Fibroblast of the conjunctiva (primary cell): ENCODE results near the gene THRB.

Experiments
- DNase-seq: peaks from one replicate; pipeline ENCODE4 v3.0.0-alpha.2; 2010; ENCODE audit warnings: low read depth

Gene THRB

GRCh38 chr3:24141548-24141947 lies 353.1 kb downstream of the THRB start:
- DNase-seq: no peak

- DNase-seq: peak; percentile 73
These were observed 354.9 kb downstream of the THRB start for GRCh38 chr3:24139463-24140412.

DNA sequence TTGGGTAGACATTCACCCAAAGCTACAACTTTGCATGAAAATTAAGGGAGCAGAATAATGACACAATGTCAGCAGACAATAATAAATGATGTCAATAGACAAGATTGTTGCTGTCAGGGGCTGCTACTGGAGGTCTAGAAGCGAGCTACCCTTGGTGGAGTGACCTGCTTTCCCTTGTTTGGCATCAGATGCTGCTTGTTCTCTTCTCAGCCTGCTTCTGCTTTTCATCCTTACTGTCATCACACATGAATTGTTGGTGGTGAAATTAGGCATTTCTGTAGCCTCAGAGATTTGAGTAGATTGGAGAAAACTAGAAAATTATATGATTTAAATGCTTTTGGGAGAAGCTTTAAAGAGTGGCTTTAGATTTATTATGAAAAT lies 355.8 kb downstream of the THRB start:
- DNase-seq: no peak

DNA sequence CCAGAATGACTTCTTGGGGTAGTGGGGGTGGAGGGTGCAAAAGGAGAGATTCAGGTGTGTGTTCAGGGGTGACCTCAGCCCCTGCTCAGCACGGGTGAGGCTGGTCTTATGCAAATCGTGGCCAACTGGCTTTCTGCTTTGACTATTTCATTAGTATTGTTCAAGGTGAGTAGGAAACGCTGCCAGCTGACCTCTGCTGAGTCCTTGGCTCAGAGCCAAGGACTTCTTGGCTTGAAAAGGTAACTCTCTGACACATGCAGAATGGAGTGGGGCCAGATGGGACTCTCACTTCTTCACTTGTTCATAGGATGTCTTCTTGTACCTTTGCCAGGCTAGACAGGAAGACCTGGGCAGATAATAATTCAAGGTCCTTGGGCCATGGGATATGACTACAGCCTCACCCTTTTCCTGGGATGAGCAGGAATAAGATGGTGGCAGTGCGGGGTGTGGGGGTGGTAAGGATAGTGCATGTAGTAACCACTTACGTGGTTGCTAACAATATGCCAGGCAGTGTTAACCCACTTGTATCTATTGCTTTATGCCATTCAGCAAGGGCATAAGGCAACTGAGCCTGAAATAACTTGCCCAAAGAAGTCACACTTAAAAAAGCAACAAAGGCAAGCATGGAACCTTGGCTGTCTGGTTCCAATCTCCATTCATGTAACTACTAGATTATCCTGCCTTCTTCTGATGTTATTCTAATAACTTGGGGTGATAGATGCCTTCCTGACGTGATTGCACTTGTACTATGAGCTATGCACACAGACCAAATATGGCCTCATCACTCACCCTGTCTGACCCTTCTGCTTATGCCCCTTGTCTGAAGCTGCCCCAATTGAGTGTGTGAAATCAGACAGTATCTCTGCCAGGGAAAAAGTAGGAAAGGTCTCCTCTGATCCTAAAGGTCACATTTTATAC lies 356.4 kb downstream of the THRB start:
- no peak for DNase-seq

- no peak for DNase-seq
These were observed 357.3 kb downstream of the THRB start for GRCh38 chr3:24137334-24137733.

DNA sequence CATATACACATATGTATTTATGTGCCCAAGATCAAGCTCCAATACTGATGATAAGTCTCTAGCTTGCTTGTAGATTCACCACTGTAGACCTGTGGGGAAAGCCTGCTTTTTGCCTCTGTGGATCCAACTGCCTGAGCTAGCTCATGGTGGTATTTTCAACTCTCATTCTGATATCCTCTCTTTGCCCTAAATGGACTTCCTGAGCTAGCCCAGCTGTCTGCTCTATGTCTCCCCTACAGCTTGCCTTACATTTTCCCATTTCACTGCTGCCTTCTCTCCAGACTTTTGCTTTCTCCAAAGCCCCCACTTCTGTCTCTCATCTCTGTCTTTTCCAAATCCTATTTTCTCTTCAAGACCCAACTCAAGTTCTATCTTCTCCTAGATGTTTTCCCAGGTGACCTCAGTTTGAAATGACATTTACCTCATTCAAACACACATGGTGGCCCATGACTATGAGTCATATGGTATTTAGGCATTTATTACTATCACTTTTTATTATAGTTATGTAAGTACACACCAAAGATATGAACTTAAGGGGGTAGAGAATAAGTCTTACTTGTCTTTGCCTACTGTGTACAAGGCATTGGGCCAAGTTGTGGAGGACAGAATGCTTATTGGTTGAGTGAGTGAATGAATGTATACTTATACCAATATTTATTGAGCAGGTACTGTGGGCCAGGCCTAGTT lies 357.9 kb downstream of the THRB start:
- DNase-seq: no peak

- DNase-seq: peak; percentile 50
These were observed 359.4 kb downstream of the THRB start for GRCh38 chr3:24135280-24135679.

- DNase-seq: no peak
These were observed 360.7 kb downstream of the THRB start for GRCh38 chr3:24133942-24134341.

- DNase-seq: no peak
These were observed 361.2 kb downstream of the THRB start for GRCh38 chr3:24133436-24133835.

DNA sequence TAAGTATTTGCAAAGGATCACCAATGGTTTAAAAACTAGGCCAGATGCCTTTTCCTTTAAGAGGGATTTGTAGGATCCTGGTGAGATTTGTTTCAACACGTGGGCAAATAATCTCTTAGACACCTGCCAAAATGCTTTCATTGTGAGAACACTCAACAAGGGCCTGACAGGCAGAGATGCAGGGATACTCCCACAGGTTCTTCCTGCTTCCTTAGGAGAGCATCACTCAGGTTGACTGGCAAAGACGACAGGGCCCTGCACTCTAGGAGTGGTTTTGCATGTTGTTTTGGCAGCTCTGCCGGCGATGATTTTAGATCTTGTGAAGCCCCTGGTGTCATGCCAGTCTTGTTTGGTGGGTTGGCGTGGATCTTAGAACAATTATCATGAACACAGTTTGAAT lies 365.1 kb downstream of the THRB start:
- no peak for DNase-seq

DNA sequence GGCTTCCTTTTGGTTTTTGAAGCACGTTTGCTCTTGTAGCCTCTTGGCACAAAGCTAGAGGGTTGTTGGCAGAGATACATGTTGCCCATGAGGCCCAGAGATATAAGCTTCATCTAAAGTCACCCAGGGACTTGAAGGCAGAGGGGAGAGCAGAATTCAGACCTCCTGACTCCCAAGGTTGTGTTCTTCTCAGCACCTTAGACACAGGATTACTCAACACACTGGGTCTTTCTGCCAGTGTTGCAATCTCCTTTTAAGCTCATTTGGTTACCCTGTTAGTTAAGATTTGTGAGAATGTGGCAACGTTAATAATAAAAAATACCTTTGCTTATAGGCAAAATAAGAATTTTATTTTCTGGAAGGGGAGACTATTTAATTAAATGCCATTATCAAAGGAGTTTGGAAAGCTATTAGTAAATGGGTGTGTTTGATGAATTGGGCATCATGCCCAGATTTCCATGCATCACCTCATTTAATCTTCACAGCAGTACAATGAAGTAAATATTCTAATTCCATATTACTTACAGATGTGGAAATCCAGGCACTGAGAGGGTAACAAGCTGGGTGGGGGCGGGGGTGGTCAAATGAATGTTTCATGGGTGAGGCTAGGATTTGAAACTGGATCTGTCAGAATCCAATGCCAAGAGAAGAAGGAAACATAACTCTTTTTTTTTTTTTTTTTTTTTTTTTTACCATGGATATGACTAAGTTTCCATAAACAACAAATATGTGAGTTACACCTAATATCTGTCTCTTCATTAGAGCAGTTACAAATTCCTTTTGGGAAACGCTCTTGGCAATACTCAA lies 366.2 kb downstream of the THRB start:
- peak; percentile 89 for DNase-seq

DNA sequence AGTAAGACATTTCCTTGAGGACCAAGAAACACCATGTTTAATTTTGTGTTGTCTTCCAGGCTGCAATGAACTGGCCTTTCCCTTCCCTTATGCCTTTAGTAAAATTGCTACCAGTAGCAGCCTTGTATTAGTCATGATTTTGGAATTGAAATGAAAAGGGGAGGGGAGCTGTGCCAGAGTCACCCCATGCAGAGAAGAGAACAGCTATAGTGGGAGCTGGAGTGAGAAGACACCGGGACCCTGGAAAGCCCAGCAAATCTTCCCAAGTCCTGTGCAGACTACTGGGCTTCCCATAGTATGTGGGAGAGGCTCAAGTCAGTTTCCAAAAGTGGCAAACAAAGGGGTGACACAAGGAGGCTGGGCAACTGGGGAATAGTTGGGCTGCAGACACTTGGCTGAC lies 371.1 kb downstream of the THRB start:
- DNase-seq: no peak

DNA sequence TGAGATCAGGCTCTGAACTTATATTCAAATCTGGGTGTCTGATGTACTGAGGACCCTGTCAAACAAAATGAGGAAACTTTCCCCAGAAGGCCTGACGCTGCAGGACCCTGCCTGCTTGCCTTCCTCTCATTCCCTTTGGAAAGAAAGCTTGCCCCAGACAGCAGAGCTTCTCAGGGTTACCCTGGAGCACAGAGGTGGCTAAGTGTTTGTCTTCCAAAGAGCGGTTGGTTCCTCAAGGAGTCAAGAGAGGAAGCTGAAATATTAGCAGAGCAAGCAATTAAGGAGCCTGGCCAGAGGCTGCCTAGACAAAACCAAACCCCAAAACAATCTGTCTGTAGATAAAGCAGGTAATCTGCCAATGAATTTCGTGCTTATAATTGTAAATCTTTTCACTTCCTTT lies 374.2 kb downstream of the THRB start:
- DNase-seq: no peak

- peak; percentile 59 for DNase-seq
These were observed 375.3 kb downstream of the THRB start for GRCh38 chr3:24119321-24119751.

DNA sequence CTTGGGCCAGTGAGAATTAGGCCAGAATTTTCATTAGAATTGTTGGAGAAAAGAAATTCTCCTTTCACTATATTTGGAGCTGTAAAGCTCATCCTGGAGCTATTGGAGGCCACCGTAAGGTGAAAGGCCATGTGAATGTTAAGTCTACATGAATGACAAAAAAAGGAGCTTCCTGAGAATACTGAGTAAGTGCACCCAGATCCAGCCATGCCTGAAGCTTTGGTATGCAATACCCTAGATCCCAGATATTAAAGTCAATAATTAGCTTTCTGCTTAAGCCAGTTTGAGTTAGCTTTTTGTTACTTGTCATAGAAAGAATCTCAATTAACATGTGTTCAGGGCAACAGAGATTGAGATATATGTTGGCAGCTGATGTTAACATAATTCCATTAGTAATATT lies 377.1 kb downstream of the THRB start:
- no peak for DNase-seq

GRCh38 chr3:24111711-24112110 lies 382.9 kb downstream of the THRB start:
- no peak for DNase-seq

GRCh38 chr3:24110051-24110450 lies 384.6 kb downstream of the THRB start:
- no peak for DNase-seq

DNA sequence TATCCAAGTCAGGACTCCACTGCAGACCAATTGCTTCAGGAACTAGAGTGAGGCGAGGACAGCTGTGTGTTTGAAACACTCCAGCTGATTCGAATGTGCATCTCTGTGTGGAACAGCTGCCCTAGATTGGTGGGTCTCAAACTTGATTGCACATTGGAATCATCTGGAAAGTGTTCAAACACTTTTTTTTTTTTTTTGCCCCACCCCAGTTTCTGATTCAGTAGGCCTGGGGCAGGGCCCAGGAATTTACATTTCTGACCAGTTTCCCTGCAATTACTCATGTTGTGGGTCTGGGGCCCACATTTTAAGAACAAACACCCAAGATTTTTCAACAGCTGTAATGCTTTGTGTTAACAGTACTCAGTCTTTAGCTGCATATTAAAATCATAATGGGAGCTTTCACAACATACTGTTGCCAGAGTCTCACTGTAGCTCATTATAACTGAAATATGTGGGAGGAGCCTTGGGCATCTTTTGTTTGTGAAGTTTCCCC lies 392.9 kb downstream of the THRB start:
- DNase-seq: no peak

DNA sequence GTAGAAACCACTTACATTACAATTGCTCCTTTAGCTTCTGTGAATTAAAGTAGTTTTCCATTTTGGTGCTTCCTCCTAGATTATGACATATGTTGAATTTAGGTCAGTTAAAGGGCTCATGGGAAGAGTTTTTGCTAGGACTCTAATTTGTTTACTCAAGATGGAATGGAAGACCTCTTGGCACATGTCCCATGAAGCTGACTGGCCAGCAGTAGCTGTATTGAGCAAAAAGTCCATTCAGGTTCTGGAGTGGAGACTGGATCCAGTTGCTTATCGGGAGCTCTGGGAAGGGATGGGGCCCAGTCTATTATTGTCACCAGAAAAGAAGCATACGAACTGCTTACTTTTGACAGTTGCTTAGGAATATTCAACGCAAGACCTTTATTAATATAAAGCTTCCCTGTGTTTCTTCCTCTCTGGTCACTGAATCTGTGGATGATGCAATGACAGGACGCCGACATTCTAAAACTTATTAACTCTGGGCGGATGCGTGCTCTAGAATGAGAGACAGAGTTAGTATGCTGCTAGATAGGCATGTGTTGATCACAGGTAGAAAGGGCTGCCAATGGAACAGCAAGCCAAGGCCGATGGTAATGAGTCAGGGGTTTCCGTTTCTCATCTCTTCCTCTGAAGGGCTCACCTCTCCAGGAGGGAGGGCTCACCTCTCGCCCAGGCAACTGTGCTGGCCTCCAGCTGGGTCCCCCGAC lies 393.8 kb downstream of the THRB start:
- DNase-seq: no peak

DNA sequence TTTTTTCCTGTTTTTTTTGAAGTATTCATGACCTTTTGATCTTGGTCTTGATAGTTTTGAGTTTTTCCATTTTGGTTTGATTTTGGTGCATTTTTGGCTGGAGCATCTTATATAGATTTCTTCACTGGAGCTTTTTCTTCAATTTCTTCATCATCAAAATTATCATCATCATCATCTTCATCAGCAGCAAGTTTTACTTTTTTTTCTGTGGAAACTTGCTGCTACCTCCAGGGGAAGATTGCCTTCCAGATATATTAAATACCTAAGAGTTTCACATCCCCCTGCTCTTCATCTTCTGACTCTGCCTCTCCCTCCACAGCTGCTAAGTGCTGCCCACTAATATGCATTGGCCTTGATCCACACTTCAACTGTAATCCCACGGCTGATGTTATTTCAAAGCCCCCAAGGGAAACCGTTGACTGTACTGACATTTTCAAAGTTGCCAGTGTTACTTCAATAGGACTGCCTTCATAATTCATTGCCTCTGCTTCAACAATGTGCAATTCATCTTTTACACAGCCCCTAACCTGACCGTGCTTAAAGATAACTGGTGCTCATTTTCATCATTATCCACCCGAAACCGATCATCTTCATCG lies 397.9 kb downstream of the THRB start:
- no peak for DNase-seq
